GM21786 (cell line): Measurements from ENCODE around the gene NRG3.

Source experiments
- ATAC-seq: cut with Tn5 transposase; IDR thresholded peaks from one replicate; pipeline ENCODE4 v1.9.1; 2021; ENCODE audit not compliant: unreplicated experiment

Gene NRG3

GRCh38 chr10:82757901-82758300, 882.9 kb downstream of the NRG3 start:
- no peak for ATAC-seq

GRCh38 chr10:82759050-82759449, 884.1 kb downstream of the NRG3 start:
- ATAC-seq = no peak

GRCh38 chr10:82762641-82763040, 887.6 kb downstream of the NRG3 start:
- ATAC-seq = no peak

- no peak for ATAC-seq
These were observed 893.0 kb downstream of the NRG3 start for GRCh38 chr10:82768040-82768439.

DNA sequence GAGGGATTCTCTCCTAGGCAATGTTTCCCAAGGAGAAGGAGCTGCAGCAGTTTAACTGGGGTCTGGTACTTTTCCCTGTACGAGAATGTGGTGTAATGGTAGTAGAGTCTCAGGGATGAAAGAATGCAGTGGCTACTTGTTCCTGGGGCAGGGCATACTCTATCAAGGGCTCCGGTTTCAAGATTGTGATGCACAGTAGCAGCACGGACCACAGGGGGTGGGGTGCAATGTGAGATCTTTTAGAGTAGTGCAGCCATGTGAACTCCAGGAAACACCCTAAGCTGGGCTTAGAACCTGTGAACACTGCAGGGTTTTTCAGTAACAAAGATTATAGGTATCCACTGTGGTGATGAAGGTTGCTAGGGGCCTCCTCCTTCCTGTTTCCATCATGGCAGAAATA, 903.9 kb downstream of the NRG3 start:
- no peak for ATAC-seq

DNA sequence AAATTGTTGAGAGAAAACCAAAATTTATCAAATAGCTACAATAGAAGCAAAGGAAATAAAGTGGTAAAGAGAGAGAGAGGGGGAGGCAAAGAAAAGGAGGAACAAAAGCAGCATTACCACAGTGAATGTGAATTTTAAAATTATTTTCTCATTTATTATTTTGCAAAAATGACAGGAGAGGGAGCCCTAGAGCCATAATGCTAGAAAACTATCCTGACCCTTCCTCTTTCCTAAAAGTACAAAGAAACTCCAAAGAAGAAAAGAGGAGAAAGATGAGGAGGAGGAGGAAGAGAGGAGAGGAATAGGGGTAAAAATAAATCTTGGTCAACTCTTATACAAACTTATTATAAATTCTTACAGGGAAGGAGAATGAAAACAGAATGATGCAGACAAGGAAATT, 921.5 kb downstream of the NRG3 start:
- no peak for ATAC-seq

DNA sequence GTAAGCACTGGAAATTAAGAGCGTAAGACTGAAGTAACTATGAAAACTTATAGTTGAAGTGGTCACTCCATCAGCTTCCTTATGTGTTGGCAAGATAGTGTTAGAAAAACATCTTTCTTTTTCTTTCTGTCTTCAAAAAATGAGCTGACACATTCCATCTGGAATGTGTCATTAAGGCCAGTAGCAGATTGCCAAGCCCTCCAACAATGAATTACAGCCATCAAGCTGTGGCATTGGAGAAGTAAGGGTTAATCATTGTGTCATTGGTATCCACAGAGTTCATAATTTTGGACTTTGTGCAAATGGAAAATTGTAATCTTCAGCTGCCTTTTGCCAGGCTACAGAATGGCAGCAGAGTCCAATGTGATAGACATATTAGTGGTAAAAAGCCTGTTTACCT, 926.3 kb downstream of the NRG3 start:
- no peak for ATAC-seq

GRCh38 chr10:82811621-82812020, 936.6 kb downstream of the NRG3 start:
- ATAC-seq = no peak

DNA sequence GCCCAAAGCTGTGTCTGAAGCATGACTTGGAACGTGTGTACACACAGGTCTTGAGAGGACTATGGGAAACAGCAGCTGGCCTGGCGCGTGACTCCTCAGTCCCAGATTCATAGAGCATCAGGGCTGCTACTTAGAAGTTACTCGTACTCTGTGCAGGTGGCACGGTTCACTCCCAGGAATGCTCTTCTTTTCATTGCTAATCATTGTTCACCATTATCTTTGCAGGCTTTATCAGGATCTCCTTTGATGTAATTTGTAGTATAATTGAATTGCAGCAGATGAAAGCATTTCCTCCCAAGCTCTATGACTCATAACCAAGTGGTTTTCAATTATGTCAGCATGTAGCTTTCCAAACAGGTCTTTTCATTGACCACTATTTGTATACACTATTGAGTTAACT, 938.9 kb downstream of the NRG3 start:
- ATAC-seq = no peak

DNA sequence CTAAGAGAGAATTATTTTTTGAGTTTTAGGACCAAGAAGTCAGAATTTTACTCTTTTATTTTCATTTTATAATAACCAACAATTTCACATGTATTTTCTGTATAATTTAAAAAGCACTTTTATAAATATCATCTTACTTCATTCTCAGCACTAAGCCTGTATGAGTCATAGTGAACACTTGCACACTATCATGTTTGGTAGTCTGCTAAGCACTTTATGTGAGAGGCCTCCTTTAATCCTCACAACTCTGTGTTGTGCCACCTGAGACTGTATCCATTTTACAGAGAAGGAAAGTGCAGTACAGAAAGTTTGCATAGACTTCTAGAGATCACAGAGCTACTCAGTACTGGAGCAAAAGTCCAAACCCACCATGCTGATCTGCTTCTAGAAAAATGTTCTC, 939.6 kb downstream of the NRG3 start:
- ATAC-seq = no peak

DNA sequence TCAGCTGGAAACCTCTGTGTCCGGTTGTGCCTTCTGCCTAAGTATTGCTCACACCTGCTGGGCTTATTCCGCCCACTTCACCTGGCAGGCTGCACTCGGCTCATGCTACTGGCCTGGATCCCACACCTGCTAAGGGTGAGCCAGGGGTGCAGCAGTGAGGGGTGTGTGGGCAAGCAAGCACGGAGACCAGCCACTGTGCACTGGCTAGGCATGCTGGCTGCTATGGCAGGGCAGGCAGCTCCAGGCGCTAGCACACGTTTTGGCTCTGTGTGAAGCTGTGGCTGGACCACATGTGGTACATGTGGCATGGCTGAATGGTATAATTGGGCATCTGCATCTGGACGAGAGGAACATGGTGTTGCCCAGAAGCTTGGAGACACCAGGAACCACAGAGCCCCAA, 940.7 kb downstream of the NRG3 start:
- ATAC-seq = no peak

DNA sequence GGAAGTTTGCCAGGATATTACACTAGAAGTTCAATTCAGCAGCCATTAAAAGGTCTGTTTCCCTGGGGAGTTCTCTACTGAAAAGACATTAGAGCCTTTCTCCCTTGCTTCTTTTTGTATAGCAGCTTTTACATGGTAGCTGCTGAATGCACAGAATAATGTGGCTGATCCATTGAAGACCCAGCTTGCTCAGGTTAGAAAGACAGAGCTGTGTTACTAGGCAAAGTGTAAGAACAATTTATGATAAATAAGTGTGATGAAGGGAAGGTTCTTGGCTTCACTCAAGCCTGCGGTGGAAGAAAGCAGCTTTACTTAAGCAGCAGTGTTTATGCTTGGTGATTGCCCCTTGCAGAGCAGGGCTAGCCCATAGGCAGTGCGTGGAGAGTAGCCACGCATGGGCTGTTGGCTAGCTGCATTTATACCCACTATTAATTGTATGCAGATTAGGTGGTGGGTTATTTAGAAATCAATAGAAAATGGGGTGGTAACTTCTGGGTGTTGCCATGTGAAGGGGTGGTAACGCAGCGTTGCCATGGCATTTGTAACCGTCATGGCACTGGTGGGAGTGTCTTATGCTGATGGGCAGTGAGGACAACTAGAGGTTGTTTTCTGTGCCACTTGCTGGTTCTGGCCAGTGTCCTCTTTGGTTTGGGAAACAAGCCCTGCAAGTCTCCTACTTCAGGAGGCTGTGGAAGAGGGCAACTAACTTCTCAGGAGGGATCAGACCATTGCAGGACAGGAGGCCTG, 942.9 kb downstream of the NRG3 start:
- no peak for ATAC-seq

- ATAC-seq = no peak
These were observed 946.0 kb downstream of the NRG3 start for GRCh38 chr10:82821043-82821442.

GRCh38 chr10:82826132-82826531, 951.1 kb downstream of the NRG3 start:
- no peak for ATAC-seq

GRCh38 chr10:82827901-82828300, 952.9 kb downstream of the NRG3 start:
- no peak for ATAC-seq

GRCh38 chr10:82847242-82847641, 972.2 kb downstream of the NRG3 start:
- ATAC-seq = no peak

- no peak for ATAC-seq
These were observed 975.2 kb downstream of the NRG3 start for GRCh38 chr10:82850191-82850590.

- ATAC-seq = no peak
These were observed 982.1 kb downstream of the NRG3 start for GRCh38 chr10:82856957-82857613.

DNA sequence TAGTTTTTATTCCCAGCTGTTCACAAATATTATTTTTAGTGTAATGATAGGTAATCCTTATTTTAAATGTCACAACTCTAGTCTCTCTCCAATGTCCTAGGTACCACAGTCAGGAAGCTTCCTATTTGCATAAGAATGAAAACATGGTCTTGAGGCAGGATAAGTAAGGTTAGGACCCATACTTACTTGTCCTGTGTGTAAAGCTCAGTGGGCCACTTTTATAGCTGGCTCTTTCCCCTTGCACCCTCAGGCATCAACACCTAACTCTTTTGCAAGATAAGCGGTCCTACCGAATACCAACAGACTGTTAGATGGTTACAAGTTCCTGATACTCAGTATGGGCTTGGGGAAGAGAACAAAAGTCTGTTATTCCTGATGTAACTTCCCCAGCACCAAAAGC, 986.9 kb downstream of the NRG3 start:
- ATAC-seq = no peak

GRCh38 chr10:82865366-82865765, 990.4 kb downstream of the NRG3 start:
- no peak for ATAC-seq

DNA sequence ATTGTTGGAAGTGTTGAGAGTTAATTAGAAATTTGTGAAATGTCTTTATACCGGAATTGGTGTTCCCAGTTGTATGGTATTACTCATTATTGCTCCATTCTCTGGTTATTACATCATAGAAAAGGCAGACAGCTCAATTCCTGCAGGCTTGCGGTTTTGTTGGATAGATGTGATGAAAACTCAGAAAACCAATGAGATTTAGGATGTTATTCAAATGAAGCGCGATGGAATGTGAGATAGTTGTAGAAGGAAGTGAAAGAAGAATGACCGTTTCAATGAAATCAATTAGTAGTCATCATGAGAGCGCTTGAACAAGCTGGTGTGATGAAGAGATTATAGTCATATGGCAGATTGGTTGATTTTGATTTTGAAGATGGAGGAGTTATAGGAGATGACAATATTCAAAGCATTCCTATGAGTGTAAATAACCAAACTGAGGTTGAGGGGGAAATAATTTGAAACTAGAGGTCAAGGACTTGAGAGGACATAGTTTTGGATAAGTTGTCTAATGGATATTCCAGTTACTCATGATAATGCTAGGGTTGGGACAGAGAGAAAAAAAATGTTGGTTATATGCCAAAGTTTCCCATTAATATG, 991.5 kb downstream of the NRG3 start:
- no peak for ATAC-seq

DNA sequence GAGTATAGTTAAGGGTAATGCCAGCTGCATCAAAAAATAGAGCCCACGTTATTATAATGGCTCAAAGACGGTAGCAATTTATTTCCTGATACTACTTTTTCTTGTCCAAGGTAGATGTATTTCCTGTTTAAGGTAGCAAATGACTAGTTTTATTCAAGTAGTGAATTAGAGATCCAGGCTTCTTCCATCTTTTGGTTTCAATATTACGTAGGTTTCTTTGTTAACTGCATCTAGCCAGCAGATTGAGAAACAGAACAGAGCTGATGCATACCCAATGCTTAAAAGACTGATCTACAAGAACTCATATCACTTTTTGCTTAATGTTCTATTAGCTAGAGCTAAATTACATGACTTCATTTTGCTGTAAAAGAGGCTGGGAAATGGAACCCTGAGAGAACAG, 992.1 kb downstream of the NRG3 start:
- ATAC-seq = no peak
